ENCODE data around the gene ATP5PO. TPM values are rescaled to one million over a fixed set of nuclear protein-coding genes. Genes with fewer than 3 reads are reported as not detected.

ATP5PO gene, protein sequence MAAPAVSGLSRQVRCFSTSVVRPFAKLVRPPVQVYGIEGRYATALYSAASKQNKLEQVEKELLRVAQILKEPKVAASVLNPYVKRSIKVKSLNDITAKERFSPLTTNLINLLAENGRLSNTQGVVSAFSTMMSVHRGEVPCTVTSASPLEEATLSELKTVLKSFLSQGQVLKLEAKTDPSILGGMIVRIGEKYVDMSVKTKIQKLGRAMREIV
- 126 and 143 TPM in 2 replicates for total RNA-seq

DNA sequence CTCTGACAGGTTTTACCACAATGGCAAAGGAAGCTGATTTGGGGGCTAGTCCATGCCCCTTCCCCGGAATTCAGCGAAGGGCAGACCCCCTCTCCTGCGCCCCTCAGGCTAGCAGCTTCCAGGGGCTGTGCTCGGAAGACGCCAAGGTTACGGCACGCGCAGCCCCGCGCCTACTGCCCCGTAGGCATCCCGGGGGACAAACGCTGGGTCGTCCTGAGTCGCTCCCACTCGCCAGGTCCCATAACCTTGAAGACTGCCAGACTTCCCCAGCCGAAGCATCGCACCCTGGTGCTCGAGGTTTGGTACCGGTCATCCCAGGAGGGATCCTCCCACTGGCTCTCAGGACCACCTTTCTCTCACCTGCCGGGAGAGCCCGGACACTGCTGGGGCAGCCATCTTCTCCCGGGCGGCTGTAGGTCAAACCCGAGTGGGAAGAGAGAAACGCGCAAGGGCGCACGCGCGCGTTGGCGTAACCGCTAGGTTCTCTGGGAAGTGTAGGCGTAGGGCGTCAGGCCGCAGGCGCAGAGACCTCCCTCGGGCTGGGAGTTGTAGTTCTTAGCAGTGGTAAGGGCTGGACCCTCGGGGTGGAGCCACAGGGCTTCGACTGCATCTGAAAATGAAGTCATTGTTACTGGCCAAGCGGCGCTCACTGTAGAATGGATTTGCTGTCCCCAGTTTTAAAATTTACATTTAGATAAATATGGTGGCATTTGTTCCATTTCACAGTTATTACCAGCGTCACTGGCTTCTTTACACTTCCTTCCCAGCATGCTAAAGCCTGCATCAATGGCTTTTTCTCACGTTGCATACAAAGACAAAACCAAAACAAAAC lies at the start of gene ATP5PO:
Gene ATP5PO, minus strand, starts transcription at position 437 of the 832 bp plus-strand sequence. Its CDS starts 41 bp downstream, at position 396.

Other genes starting within 250 kb of the ATP5PO start
- 6.2 and 13.7 TPM in 2 replicates for gene MRPS6, start 157.8 kb upstream of the ATP5PO start, total RNA-seq
- gene SLC5A3, start 157.8 kb upstream of the ATP5PO start, total RNA-seq: 4.9 and 55.5 TPM in 2 replicates